KOPT-K1 (cell line): ENCODE measurements around the gene TAF3.

ENCODE experiments used
- H3K27ac ChIP-seq: fragments of 200-600 bp; sonication (generic); 2 replicates; pipeline ENCODE4 v1.5.1; 2016; ENCODE audit warnings: antibody characterized with exemption, mild to moderate bottlenecking, low read depth, low read length; ENCODE audit not compliant: poor library complexity, severe bottlenecking
- H3K36me3 ChIP-seq: fragments of 200-600 bp; sonication (generic); 2 replicates; pipeline ENCODE4 v1.5.1; 2017; ENCODE audit warnings: antibody characterized with exemption, mild to moderate bottlenecking, low read length, moderate library complexity; ENCODE audit not compliant: insufficient read depth
- H3K9me3 ChIP-seq: fragments of 200-600 bp; sonication (generic); 2 replicates; pipeline ENCODE4 v1.5.1; 2017; ENCODE audit warnings: antibody characterized with exemption, low read length, mild to moderate bottlenecking; ENCODE audit not compliant: insufficient read depth, poor library complexity, severe bottlenecking

Gene TAF3

GRCh38 chr10:7834262-7834661 lies 16.0 kb downstream of the TAF3 start:
- Histone ChIP-seq H3K9me3 (no peaks in the 10 kb centered on the region), H3K36me3 (peaks cover 6% of the 10 kb centered on the region), H3K27ac (no peak overlapping the region)

DNA sequence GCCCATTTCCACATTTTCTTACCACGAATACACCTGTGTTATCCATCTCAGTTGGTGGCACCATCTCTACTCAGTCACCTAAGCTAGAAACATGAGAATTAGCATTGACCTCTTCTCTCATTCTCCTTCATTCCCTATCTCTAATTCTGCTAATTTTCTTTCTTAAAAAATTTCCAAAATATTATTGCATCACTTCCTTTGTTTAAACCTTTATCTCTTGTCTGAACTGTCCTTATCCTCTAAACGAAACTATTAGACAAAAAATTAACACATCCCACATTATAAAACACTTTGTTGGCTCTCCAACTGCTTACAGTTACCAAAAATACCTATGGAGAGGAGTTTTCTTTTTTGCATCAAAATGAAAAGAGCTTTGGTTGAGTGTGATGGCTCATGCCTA lies 18.3 kb downstream of the TAF3 start:
- H3K27ac ChIP-seq = no peak overlapping the region
- no peaks in the 10 kb centered on the region for H3K9me3 ChIP-seq
- peaks cover 4% of the 10 kb centered on the region for H3K36me3 ChIP-seq

GRCh38 chr10:7846591-7846990 lies 28.3 kb downstream of the TAF3 start:
- no peak overlapping the region for H3K27ac ChIP-seq
- peaks cover 9% of the 10 kb centered on the region for H3K36me3 ChIP-seq
- no peaks in the 10 kb centered on the region for H3K9me3 ChIP-seq

- H3K9me3 ChIP-seq = no peaks in the 10 kb centered on the region
- peaks cover 5% of the 10 kb centered on the region; the same call in 1 of the 2 replicates for H3K36me3 ChIP-seq
- no peak overlapping the region for H3K27ac ChIP-seq
Measured at GRCh38 chr10:7853226-7853842, 35.0 kb downstream of the TAF3 start.

GRCh38 chr10:7853890-7854289 lies 35.6 kb downstream of the TAF3 start:
- Histone ChIP-seq H3K36me3 (peaks cover 5% of the 10 kb centered on the region; the same call in 1 of the 2 replicates), H3K27ac (no peak overlapping the region), H3K9me3 (no peaks in the 10 kb centered on the region)

- H3K27ac ChIP-seq = no peak overlapping the region
- peaks cover 10% of the 10 kb centered on the region for H3K9me3 ChIP-seq
- H3K36me3 ChIP-seq = peaks cover 10% of the 10 kb centered on the region; the same call in 1 of the 2 replicates
Measured at GRCh38 chr10:7855205-7855604, 36.9 kb downstream of the TAF3 start.

DNA sequence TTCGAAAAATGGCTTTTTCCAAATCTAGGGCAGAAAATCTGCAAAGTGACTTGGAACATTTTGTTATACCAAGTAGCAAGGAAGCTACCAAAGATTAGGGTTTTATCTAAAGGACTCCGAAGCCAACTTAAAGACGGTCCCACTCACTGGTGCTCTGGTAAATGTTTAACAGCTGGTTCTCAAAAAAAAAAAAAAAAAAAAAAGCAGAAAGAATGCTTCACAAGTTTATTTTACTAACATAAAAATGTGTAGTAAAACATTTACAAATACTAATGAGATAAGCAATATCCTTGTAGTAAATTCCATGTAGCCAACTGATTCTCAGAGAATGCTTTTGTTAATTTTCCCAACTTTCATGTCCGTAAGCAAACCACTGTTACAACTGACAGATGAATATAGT lies 38.4 kb downstream of the TAF3 start:
- no peak overlapping the region for H3K27ac ChIP-seq
- H3K36me3 ChIP-seq = peaks cover 16% of the 10 kb centered on the region; the same call in 1 of the 2 replicates
- peaks cover 24% of the 10 kb centered on the region for H3K9me3 ChIP-seq

- peaks cover 15% of the 10 kb centered on the region; the same call in 1 of the 2 replicates for H3K36me3 ChIP-seq
- peaks cover 30% of the 10 kb centered on the region for H3K9me3 ChIP-seq
Measured at GRCh38 chr10:7857262-7857661, 39.0 kb downstream of the TAF3 start.

DNA sequence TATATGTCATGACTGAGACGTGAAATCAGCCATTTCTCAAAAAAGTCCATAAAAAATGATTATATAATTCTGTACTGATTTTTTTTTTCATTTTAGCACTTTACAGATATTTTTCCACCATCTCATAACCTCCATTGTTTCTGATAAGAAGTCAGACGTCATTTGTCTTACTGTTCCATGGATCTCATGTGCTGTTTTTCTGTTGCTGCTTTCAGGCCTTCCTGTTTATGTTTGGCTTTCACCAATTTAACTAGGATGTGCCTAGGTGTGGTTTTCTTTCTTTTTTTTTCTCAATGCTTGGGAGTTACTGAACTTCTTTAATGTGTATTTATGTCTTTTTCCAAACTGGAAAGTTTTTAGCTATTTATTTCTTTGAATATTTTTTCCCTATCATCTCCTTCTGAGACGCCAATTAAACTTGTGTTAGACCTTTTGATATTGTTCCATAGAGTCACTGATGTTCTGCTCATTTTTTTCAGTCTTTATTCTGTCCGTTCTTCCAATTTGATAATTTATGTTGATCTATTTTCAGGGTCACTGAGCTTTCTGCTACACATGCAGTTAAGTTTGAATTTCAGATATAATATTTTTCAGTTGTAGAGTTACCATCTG lies 43.3 kb downstream of the TAF3 start:
- Histone ChIP-seq H3K36me3 (peaks cover 17% of the 10 kb centered on the region; the same call in 1 of the 2 replicates), H3K9me3 (peaks cover 41% of the 10 kb centered on the region), H3K27ac (no peak overlapping the region)

More at GRCh38 chr10:7857262-7857661, 39.0 kb downstream of the TAF3 start:
- no peak overlapping the region for H3K27ac ChIP-seq

GRCh38 chr10:7862121-7862514 lies 43.8 kb downstream of the TAF3 start:
- peaks cover 17% of the 10 kb centered on the region; the same call in 1 of the 2 replicates for H3K36me3 ChIP-seq
- H3K9me3 ChIP-seq = peaks cover 41% of the 10 kb centered on the region
- no peak overlapping the region for H3K27ac ChIP-seq

DNA sequence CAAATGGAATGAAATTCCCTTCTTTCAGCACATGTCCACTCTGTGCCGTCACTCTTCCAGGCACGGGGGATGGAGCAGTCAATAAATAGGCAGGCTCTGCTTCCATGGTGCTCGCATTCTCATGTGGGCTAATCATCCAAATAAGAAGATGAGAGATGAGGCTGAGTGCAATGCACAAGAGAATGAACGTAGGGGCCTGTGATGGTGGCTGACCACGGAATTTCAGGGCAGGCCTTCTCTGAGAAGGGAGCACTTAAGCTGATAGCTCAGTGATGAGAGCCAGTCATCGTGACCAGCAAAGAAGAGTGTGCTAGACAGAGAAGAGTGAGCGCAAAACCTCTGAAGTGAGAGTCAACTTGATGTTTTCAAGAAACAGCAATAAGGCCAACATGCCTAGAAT lies 47.9 kb downstream of the TAF3 start:
- Histone ChIP-seq H3K27ac (no peak overlapping the region), H3K9me3 (peaks cover 22% of the 10 kb centered on the region), H3K36me3 (peaks cover 10% of the 10 kb centered on the region; the same call in 1 of the 2 replicates)

DNA sequence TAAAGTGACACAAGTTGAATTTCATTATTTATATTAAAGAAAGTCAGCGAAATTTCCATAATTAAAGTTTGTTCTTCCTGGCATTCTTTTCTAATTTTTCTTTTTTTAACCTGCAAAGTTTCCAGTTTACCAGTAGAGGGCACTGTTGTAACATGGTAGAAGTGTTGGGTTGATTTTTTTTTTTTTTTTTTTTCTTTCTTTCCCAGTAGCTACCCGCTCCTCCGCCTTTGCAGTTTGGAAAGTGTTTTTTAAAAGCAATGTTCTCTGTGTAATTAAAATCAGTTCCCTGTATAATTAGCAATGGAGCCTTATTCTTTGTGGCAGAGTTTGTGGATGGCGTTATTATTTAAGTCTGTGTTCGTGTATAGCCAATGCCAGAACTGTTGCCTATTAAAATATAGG lies 53.7 kb downstream of the TAF3 start:
- H3K27ac ChIP-seq = no peak overlapping the region
- H3K9me3 ChIP-seq = no peaks in the 10 kb centered on the region
- H3K36me3 ChIP-seq = no peaks in the 10 kb centered on the region

DNA sequence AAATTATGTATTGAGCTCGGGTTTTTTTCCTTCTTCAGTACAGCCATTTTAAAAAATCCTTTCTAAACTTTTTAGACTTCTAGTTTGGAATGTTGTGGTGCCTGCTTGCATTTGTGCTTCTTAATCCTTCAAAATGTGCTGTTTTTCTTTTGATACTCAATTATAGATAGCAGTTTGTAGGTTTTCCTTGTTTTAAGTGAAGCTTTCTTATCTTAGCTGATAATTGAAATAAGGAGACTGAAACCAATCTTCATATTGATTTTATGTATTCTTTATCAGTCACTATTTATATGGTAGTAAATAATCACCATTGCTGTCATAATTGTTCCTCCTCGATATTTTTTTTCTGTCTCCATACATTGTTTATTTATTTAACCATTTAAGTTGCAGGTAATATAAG lies 56.6 kb downstream of the TAF3 start:
- H3K36me3 ChIP-seq = no peaks in the 10 kb centered on the region
- no peak overlapping the region for H3K27ac ChIP-seq
- H3K9me3 ChIP-seq = no peaks in the 10 kb centered on the region

DNA sequence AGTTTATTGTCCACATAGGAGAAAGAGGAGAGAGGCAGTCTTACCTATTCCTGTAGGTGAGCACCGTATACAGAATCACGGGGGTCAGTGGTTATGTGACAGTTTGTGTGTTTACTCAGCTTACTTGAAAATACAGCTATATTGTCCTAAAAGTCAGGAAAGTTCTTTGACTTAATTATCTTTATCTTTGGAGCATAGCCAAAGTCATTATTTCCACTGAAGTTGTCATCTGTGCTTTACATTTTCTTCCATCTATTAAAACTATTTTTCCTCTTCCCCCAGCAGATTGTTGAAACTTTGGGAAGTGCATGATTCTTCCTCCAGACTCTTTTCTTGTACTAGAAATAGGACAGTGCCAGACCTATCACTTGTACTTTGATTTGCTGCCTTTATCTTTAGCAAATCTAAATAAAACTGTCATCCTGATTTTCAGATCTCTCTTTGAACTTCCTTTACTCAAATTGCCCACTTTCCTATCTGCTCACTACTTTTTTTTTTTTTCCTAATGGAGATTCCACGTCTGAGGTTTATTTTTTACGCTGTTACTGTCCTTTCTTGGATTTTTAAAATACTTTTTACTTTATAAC lies 58.3 kb downstream of the TAF3 start:
- no peak overlapping the region for H3K27ac ChIP-seq
- H3K36me3 ChIP-seq = no peaks in the 10 kb centered on the region
- H3K9me3 ChIP-seq = no peaks in the 10 kb centered on the region

- H3K36me3 ChIP-seq = no peaks in the 10 kb centered on the region
- no peak overlapping the region for H3K27ac ChIP-seq
- H3K9me3 ChIP-seq = no peaks in the 10 kb centered on the region
Measured at GRCh38 chr10:7881119-7881518, 62.8 kb downstream of the TAF3 start.

DNA sequence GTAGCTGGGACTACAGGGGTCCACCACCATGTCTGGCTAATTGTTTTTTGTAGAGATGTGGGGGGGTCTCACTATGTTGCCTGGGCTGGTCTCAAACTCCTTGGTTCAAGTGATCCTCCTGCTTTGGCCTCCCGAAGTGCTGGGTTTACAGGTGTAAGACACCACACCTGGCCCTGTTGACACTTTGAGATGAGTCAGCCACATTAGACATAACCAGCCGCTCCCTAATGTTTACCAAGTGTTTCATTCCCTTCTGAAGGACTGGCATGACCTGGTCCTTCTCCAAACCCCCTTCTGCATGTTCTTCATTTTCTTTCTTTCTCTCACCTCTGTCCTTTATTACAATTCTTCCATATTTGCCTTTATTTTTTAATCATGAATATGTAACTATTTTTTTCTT lies 67.8 kb downstream of the TAF3 start:
- Histone ChIP-seq H3K9me3 (no peaks in the 10 kb centered on the region), H3K27ac (no peak overlapping the region), H3K36me3 (no peaks in the 10 kb centered on the region)
